ENCODE measurements around the gene TRAPPC14.

DNA sequence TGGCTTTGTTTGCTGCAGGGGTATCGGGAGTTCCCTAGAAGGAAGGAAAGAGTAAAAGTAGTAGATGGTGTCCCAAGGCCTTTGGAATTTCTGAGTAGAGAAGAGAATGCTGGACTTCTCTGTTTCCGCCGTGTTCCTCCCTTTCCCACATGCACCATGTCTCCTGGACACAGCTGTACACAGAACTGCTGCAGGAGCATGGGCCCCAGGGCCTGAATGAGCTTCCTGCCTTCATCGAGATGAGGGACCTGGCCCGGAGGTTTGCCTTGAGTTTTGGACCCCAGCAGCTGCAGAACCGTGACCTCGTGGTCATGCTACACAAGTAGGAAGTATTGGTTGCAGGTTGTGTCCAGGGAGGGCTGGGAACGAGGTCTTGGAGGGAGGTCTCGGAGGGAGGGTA, 45.9 kb upstream of the TRAPPC14 start:
- TF ChIP-seq EP300 (IDR thresholded peaks at IDR 0.05; ENCODE audit: low read length) (no peak), CBX5 (IDR thresholded peaks at IDR 0.05; ENCODE audit: borderline replicate concordance, low read depth) (no peak), CCAR2 (IDR thresholded peaks at IDR 0.05; ENCODE audit: low read depth, low read length) (no peak), ZNF431 (CRISPR knock-in tag; IDR thresholded peaks at IDR 0.05) (no peak), ZZZ3 (IDR thresholded peaks at IDR 0.05) (no peak)
- TF ChIP-seq, protein P1, sequence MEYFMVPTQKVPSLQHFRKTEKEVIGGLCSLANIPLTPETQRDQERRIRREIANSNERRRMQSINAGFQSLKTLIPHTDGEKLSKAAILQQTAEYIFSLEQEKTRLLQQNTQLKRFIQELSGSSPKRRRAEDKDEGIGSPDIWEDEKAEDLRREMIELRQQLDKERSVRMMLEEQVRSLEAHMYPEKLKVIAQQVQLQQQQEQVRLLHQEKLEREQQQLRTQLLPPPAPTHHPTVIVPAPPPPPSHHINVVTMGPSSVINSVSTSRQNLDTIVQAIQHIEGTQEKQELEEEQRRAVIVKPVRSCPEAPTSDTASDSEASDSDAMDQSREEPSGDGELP (CRISPR knock-in tag; IDR thresholded peaks at IDR 0.05; ENCODE audit: borderline replicate concordance), result no peak
